GM21825 (cell line): ENCODE data around the gene USP22.

ENCODE experiments used
- ATAC-seq: cut with Tn5 transposase; IDR thresholded peaks from one replicate; pipeline ENCODE4 v1.9.1; 2021; ENCODE audit warnings: mild to moderate bottlenecking, moderate library complexity; ENCODE audit not compliant: unreplicated experiment

Gene USP22

DNA sequence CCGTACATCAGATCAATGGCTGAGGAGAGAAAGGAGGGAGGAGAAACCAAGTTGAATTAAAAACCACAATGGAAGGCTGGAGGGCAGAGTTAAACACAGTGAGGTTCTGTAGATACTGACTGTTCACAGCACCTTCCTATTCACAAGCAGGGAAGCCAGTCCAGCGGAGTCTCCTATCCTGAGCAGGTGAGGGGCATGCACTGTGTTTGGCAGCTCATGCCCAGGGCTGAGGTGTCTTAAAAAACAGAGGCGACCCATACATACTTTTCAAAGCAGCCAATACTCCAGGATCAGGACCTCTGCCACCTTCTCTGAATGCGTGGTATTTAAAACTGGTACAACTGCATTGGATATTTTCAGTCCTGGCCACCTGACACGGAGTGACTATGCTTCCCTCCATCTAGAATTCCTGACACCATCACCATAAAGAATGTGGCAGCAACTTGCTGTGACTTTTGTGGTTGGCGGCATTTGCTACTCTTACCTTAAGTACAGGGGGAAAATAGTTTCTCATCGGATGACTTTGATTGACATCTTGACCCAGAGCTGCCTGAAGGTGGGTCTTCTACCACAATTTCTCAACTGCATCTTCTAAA is 21.5 kb downstream of the USP22 start:
- ATAC-seq: no peak

DNA sequence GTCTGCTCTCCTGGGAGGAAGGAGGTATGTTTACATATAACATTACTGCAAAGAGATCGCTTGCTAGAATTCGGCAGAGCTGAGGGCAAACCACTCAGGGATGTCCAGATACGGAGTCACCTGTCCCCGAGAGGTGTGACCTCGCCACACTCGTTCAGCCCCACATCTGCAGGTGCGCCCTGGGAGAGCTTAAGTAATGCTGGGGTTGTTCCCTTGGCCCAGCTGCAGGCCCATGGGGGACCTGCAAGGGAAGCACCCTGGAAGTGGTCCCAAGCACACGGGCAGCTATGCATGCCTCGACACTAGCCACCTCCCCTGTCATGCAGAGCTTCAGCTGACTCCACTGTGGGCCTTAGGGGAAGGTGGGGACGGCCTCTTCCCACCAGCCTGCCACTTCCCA is 22.2 kb downstream of the USP22 start:
- ATAC-seq: no peak

- ATAC-seq: no peak
Observed at GRCh38 chr17:21019976-21020586, 22.7 kb downstream of the USP22 start.

DNA sequence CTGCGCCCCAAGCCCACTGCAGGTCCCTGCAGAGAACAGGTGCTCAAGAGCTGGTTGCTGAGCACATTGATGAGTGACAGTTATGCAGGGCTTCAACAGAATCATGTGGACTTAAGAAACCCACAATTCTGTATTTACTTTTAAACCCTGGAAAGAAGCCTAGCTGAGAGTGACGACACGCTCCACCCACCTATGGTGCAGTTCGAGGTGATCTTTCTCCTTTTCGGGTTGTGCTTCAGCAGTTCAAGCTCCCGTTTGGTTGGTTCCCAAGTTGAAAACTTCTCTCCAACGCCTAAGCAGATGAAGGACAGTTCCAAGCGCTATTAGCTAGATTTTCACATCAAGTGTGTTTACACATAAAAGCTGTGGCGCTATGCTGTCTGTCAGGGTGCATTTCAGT is 23.9 kb downstream of the USP22 start:
- ATAC-seq: no peak

- ATAC-seq: no peak
Observed at GRCh38 chr17:21017861-21018260, 24.9 kb downstream of the USP22 start.

DNA sequence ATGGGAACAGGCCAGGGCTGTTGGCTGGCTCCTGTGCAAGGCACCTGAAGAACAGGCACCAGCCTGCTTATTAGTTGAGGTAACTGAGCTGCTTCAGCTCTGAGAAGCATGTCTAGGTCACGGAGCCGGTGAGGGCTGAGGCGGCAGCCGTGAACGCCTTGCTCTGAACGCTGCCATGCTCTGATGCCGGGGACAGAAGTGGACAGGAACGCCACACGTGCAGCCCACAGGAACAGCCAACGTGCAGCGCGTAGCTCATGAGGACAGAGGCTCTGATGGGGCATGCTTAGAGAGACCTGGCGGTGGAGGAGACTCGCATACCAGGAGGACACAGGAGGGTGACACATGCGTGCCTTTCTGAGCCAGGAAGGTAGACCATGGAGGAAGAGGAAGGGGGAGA is 25.6 kb downstream of the USP22 start:
- no peak for ATAC-seq

DNA sequence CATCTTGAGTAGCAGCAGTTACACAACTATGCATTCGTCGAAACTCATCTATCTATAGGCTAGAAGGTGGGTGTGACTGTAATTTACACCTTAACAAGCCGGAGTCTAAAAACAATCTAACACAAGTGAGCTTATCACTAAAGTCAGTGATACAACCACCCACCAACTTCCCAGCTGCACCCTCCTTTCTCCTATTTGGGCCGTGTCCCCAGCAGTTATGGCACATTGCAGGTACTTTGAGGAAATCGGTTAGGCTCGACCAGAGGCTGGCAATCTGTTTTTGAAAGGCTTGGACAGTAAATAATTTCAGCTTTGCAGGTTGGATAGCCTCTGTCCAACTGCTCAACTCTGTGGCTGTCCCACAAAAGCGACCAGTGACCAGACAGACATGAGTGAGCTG is 26.0 kb downstream of the USP22 start:
- no peak for ATAC-seq

- ATAC-seq: no peak
Observed at GRCh38 chr17:21015564-21015963, 27.2 kb downstream of the USP22 start.

GRCh38 chr17:21014498-21014897 is 28.3 kb downstream of the USP22 start:
- ATAC-seq: no peak

DNA sequence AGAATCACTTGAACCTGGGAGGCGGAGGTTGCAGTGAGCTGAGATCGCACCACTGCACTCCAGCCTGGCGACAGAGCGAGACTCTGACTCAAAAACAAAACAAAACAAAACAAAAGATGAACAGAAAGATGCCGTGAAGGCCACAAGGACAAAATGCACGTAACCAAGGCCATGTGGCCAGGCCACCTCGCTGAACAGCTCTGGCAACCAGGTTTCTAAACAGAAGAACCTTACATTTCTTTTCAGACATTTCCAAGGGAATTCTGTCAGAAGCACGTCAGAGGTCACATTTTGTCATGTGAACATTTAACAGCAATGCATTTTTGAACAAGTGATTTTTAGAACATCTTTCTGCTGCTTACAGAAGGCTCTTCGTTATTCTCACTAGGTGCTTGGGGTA is 28.8 kb downstream of the USP22 start:
- ATAC-seq: no peak

DNA sequence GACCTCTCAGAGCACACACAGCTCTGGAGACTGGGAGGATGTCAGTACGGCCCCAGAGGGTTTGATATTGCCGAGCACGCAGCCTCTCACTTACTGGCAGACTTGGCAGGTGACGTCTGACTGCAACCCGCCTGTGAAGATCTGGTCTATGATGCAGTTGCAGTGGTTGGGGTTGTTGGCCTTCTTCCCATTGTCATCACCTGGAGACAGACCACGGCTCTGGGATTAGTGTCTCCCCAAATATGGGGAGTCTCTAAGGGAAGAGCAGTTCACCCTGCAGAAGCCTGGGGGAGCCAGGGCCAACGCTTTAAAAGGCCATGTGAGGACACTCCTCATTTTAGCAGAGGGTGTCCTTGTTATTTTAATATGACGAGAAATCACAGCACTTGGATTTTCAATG is 30.1 kb downstream of the USP22 start:
- no peak for ATAC-seq

DNA sequence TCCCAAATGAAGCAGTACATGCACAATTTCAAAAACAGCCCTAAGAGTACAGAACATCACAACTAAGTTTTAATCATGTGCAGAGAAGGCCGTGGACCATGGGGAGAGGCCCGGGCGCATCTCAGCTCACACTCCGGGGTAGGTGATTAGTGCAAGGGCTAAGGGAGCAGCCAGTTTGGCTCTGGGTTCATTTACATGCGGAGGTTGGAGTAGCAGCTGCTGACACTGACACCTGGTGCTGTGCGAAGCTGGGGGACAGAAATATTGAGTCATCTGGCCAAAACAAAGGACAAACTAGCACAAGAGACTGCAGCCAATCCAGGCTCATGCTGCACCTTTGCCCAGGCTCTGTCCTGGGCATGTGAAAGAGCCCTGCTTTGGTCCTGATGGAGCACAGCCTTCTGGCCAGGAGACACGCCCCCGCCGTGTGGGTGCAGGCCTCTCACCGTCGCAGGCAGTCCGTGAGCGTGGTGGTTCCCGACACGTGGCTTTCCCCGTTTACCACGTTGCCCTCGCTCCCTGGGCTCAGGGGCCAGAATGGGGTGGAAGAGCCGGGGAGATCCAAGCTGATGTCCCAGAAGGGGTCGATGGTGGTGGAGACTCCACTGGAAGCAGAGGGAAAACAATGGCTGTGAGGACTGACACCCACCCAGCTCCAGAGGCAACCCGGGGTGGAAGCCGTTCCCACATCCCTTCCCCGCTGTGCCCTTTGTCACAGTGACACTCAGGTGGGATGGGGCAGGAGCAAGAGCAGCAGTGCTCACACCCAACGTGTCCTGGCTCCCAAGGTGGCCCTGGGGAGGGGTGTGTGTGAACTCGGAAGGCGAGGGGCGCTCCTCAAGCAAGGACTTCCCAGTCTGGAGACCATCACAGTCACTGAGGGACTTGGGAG is 31.9 kb downstream of the USP22 start:
- ATAC-seq: no peak

DNA sequence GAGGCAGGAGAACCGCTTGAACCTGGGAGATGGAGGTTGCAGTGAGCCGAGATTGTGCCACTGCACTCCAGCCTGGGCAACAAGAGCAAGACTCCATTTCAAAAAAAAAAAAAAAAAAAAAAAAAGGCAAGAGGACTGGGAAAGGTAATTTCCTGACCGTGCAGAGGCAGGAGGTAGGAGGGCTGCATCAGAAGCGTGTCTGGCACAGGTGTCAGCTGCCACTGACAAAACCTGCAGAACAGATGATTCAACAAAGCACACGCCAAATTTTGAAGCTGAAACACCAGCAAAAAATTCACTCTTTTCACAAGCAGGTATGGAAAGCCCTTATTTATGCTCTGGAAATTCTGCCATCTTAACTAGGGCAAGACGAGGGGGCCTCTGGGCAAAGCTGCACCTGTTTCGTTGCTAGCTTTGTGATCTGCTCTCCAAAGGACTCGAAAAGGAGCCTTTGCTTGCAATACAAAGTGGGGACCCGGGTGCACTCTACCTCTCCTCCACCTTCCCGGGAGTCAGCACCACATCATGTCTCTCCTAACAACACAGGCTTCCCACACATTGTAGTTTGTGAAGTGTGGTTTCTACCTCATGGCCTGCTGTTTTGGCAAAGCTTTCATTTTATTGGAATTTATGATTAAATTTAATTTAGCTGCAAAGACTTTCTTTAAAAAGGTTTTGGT is 33.7 kb downstream of the USP22 start:
- no peak for ATAC-seq

DNA sequence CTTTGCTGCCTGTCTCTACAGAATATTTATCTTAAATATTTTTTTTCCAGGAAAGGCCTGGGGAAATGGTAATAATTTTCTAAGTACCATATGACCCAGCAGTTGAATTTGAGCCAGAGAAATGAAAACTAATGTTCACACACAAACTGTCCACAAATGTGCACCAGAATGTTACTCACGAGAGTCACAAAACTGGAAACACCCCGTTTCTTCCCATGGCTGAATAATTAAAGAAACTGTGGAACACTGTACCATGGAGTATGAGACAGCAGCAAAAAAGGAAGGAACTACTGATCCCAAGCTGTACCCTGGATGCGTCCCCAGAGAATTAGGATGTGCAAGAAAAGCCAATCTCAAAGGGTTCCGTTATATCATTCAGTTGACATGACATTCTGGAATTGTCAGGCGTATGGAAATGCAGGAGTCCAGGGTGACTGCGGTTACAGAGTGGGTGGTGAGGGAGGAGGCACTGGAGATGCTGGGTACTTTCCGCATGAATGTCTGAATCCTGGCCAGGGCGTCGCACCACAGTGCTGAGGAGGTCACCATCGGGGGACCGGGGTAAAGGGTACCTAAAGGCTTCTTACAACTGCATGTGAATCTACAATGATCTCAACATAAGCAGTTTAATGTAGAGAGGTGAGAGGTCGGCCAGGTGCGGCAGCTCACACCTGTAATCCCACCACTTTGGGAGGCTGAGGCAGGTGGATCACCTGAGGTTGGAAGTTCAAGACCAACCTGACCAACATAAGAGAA is 34.5 kb downstream of the USP22 start:
- ATAC-seq: no peak

GRCh38 chr17:21007646-21008045 is 35.2 kb downstream of the USP22 start:
- ATAC-seq: no peak

DNA sequence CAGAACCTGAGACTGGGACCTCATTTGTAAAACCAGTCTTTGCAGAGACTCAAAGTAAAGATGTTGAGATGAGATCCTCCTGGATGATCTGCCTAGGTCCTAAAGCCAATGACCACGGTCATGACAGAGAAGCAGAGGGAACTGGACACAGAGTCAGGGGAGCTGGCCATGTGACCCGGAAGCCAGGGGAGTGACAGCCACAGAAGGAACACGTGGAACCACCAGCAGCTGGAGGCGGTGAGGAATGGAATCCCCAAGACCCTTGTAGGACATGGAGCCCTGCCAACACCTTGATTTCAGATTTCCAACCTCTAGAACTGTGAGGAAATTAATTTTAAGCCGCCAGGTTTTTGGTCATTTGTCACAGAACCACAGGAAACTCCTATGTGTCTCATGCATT is 37.0 kb downstream of the USP22 start:
- no peak for ATAC-seq

DNA sequence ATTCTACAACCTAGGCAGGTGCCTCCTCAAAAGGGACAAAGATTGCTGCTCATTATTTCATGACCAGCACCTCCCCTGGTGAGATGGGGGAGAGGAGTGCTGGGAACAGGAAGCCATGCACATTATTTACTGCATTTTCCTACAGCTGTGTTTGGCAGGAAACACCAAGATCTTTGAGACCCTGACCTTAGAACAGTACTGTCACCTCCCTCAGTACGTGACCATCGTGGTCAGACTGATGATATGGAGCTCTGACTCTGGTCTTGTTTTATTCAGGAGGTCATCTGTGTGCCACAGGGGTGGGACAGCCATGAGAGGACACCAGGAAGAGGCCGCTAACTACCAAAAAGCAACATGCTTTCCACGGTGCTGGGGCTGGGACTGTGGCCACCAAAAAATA is 37.4 kb downstream of the USP22 start:
- no peak for ATAC-seq

DNA sequence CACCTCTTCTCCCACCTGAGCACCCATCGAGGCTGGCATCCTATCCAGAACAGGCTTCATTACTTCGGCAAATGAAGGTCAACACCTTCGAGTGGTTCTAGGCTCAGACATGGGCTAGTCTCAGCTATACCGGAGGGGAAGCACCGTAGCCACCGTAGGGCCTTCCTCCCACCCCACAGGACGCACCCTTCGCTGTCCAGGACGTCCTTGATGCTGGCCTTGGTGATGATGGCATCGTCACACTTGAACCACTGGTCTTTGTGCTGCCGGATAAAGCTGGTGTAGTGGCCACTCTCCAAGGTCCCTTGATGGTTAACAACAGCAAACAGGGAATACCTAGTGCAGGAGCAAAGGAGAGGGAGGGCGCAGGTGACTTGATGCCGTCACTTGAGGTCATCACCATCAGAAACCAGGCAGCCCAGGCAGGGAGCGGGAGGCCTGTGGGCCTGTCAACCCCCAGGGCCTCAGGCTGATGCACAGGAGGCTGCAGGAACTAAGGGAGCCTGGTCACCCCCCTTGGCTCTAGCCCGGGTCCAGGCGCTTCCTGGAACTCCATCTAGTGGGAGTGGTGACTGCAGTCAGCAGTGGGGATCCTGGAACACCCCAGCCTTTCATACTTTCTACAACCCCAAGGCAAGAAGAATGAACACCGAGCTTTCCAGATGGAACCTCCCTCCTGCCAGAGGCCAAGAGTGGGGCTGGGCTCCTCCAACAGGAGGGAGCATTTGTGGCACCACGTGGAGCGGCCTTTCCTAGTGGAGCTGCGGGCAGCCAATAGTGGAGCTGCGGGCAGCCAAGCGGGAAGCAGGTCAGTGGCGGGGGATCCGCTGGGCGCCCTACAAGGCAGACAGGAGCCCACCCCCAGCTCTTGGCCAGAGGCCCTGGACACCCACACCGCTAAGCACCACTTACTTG is 38.5 kb downstream of the USP22 start:
- ATAC-seq: no peak

DNA sequence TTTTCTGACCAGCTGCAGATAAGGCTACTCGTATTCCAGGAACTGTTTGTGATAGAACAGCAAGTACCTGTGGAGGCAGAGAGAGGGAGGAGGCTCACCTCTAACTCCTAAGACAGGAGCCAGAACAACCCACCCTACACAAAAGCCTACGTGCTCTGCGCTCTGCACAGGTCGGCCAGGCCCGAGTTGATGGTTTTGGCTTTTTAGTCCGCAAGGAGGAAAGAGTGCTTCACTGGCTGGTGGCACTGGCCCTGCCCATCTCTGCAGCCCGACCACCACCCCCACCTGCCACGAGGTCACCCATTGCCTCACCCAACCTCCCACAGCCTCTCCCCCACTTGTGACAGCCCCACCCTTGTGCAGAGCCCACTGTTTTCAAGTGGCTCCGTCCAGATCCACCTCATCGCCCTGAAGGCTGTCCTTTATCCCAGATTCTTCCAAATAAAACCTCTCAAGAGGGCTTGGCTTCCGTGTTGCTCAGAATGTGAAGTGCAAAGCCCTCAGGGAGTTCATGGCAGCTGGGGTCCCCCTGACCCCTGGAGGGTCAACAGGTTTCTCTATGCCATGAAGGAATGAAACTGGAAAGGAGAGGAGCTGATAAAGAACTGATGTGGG is 39.7 kb downstream of the USP22 start:
- no peak for ATAC-seq
